K562 (cell line): Measurements from ENCODE around the gene MACROD2. TPM values are rescaled to one million over a fixed set of nuclear protein-coding genes. Genes with fewer than 3 reads are reported as not detected.

ENCODE experiments used
- ATAC-seq: fragments of 200-7000 bp; cut with Tn5 transposase; 3 replicates; pipeline ENCODE4 v1.9.1; 2020; ENCODE audit warnings: moderate library complexity
- BruUV-seq: library from RNA; stranded (reverse); fragments of 400-500 nt; replicated peaks from 2 replicates; lab custom pipeline; 2021; lab: Mats Ljungman, UMichigan
- CTCF ChIA-PET: fragments of 300-600 bp; formaldehyde crosslinking; extraction: SDS; loops from one replicate; lab custom pipeline; 2021; ENCODE audit warnings: low intra/inter-chr PET ratio; lab: Yijun Ruan, JAX
- POLR2A ChIA-PET: fragments of 300-600, 350-650 bp; sonication (Branson Sonifier 250); formaldehyde crosslinking; extraction: SDS; loops from one replicate; lab custom pipeline; 2021; ENCODE audit warnings: antibody characterized with exemption, inconsistent platforms; lab: Yijun Ruan, JAX
- DNase-seq, 4 experiments: peaks; one replicate each; pipeline versions ENCODE4 v3.0.0 to v3.0.0-alpha.2; 2011 to 2018; ENCODE audit warnings: low spot score in 3 of 4, mixed read lengths in 3 of 4; ENCODE audit errors: extremely low read depth in 1 of 4
- FAIRE-seq: peaks from 2 replicates; lab custom pipeline; 2011; peaks lifted over from hg19 to GRCh38; lab: Jason Lieb, UNC
- H2AFZ ChIP-seq: 2 replicates; pipeline ENCODE4 v1.6.0; 2011; ENCODE audit warnings: low read depth, low read length, control low read depth, inconsistent platforms
- H3K27ac ChIP-seq: fragments of 200-600 bp; 3 replicates; pipeline ENCODE4 v1.8.0; 2011; ENCODE audit warnings: low read depth, mild to moderate bottlenecking, control low read depth, inconsistent platforms, low read length, moderate library complexity, mixed read lengths; ENCODE audit errors: extremely low read depth
- H3K27me3 ChIP-seq, 2 experiments: fragments of 300-600 bp in 1 of 2; 2 replicates in 1 of 2; 3 replicates in 1 of 2; pipeline versions ENCODE4 v1.6.0 to v1.8.0; 2011; ENCODE audit warnings: inconsistent platforms in 2 of 2, low read length in 2 of 2, mild to moderate bottlenecking in 1 of 2, mixed read lengths in 1 of 2, moderate library complexity in 1 of 2; ENCODE audit not compliant: control insufficient read depth in 2 of 2, insufficient read depth in 2 of 2
- H3K36me3 ChIP-seq: fragments of 300-600 bp; 3 replicates; pipeline ENCODE4 v1.8.0; 2011; ENCODE audit warnings: mild to moderate bottlenecking, low read length, inconsistent platforms; ENCODE audit not compliant: control insufficient read depth, insufficient read depth
- H3K4me1 ChIP-seq, 2 experiments: fragments of 200-600 bp in 1 of 2; replicated peaks in 1 of 2; 2 replicates in 1 of 2; 3 replicates in 1 of 2; pipeline versions ENCODE4 v1.5.1 to v1.8.0; 2011; ENCODE audit warnings: inconsistent platforms in 2 of 2, low read length in 2 of 2, mild to moderate bottlenecking in 1 of 2, mixed read lengths in 1 of 2, moderate library complexity in 1 of 2; ENCODE audit not compliant: control insufficient read depth in 2 of 2, insufficient read depth in 2 of 2
- H3K4me2 ChIP-seq: 2 replicates; pipeline ENCODE4 v1.6.1; 2011; ENCODE audit warnings: low read length, control low read depth, inconsistent platforms, mixed read lengths; ENCODE audit not compliant: insufficient read depth
- H3K4me3 ChIP-seq: fragments of 200-600 bp; sonication (generic), shearing (Covaris generic); 2 replicates; pipeline ENCODE4 v1.5.1; 2016; ENCODE audit warnings: control low read depth, inconsistent platforms
- H3K79me2 ChIP-seq: fragments of 200-600 bp; 3 replicates; pipeline ENCODE4 v1.8.0; 2011; ENCODE audit warnings: low read length, inconsistent platforms; ENCODE audit not compliant: control insufficient read depth, insufficient read depth
- H3K9ac ChIP-seq, 2 experiments: 2 replicates each; pipeline versions ENCODE4 v1.6.0 to v1.6.1; 2011; ENCODE audit warnings: low read depth in 2 of 2, low read length in 2 of 2, control low read depth in 1 of 2, inconsistent platforms in 1 of 2, mild to moderate bottlenecking in 1 of 2, mixed read lengths in 1 of 2; ENCODE audit not compliant: insufficient read depth in 1 of 2
- H3K9me1 ChIP-seq: one replicate; pipeline ENCODE4 v1.6.0; 2011; ENCODE audit warnings: inconsistent platforms, mild to moderate bottlenecking, low read length, moderate library complexity; ENCODE audit not compliant: control insufficient read depth, insufficient read depth
- H3K9me3 ChIP-seq: replicated peaks from 2 replicates; pipeline ENCODE4 v1.5.1; 2011; ENCODE audit warnings: low read depth, low read length, inconsistent platforms; ENCODE audit not compliant: control insufficient read depth, insufficient read depth
- H4K20me1 ChIP-seq: replicated peaks from 2 replicates; pipeline ENCODE4 v1.6.1; 2011; ENCODE audit warnings: low read length, inconsistent platforms, mixed read lengths; ENCODE audit not compliant: control insufficient read depth, insufficient read depth
- EZH2 ChIP-seq: IDR thresholded peaks from 2 replicates; pipeline ENCODE4 v1.6.1; 2012; ENCODE audit warnings: low read depth, mild to moderate bottlenecking, inconsistent platforms, low read length, borderline replicate concordance
- FOSL1 ChIP-seq: fragments of 200-800 bp; sonication (Bioruptor generic); conservative IDR thresholded peaks from 2 replicates; pipeline ENCODE4 v1.6.1; 2016; ENCODE audit warnings: missing genetic modification characterization, missing compliant biosample characterization
- ILF3 ChIP-seq: fragments of 450-650 bp; IDR thresholded peaks from 2 replicates; pipeline ENCODE4 v1.6.1; 2018; ENCODE audit warnings: antibody characterized with exemption, mild to moderate bottlenecking, moderate library complexity, borderline replicate concordance
- MIER1 ChIP-seq: fragments of 450-650 bp; IDR thresholded peaks from 2 replicates; pipeline ENCODE4 v1.6.1; 2016; ENCODE audit warnings: antibody characterized with exemption, mild to moderate bottlenecking, low read depth
- MTA2 ChIP-seq: fragments of 450-650 bp; IDR thresholded peaks from 2 replicates; pipeline ENCODE4 v1.6.1; 2016; ENCODE audit warnings: low read depth
- MYNN ChIP-seq, 2 experiments: sonication (generic); formaldehyde crosslinking in 1 of 2; IDR thresholded peaks; 2 replicates each; pipeline versions ENCODE4 v1.5.0 to v1.6.1; 2016 to 2020; ENCODE audit warnings: antibody characterized with exemption in 1 of 2, missing genetic modification reagents in 1 of 2
- NFIX ChIP-seq: fragments of 250-450 bp; sonication (Bioruptor Pico); IDR thresholded peaks from 2 replicates; pipeline ENCODE4 v1.4.0; 2020; ENCODE audit warnings: low read depth, mild to moderate bottlenecking, moderate library complexity
- PPARD ChIP-seq: fragments of 250-450 bp; sonication (Bioruptor Pico); IDR thresholded peaks from 2 replicates; pipeline ENCODE4 v1.8.0; 2022; ENCODE audit warnings: inconsistent platforms, mild to moderate bottlenecking, moderate library complexity
- PTRF ChIP-seq: fragments of 450-650 bp; IDR thresholded peaks from 2 replicates; pipeline ENCODE4 v1.6.1; 2016; ENCODE audit warnings: mild to moderate bottlenecking, missing genetic modification characterization, missing compliant biosample characterization
- RBM39 ChIP-seq: fragments of 200-400 bp; formaldehyde crosslinking; optimal IDR thresholded peaks from 2 replicates; pipeline ENCODE3; 2018; ENCODE audit warnings: low read depth, low read length
- RCOR1 ChIP-seq, 2 experiments: IDR thresholded peaks; 2 replicates each; pipeline ENCODE4 v1.6.1; 2012; ENCODE audit warnings: low read depth in 2 of 2, low read length in 2 of 2, borderline replicate concordance in 1 of 2, improper control_type of control experiment in 1 of 2
- SMC3 ChIP-seq: conservative IDR thresholded peaks from 2 replicates; pipeline ENCODE4 v1.6.1; 2011; ENCODE audit warnings: low read depth, low read length, improper control_type of control experiment; ENCODE audit not compliant: insufficient read depth
- ZNF586 ChIP-seq: fragments of 450-650 bp; formaldehyde crosslinking; conservative IDR thresholded peaks from 2 replicates; pipeline ENCODE4 v1.4.0; 2020; ENCODE audit warnings: mild to moderate bottlenecking, moderate library complexity
- WGBS: fragments of 100-300 bp; shearing (Covaris generic); methylation state at CpG from one replicate; pipeline ENCODE4 v1.1.6; 2016; ENCODE audit warnings: low coverage, mixed read lengths; ENCODE audit not compliant: insufficient coverage; ENCODE audit errors: missing lambda C conversion rate; 5-methylcytosine and 5-hydroxymethylcytosine counted together
- in situ Hi-C: fragments of 300-500 bp; cut with MboI; formaldehyde crosslinking; loops from 4 replicates; pipeline ENCODE4 v1.15.0; 2018; ENCODE audit warnings: inconsistent platforms, mixed read lengths
- intact Hi-C: fragments of 100-400 bp; cut with micrococcal nuclease; formaldehyde crosslinking; loops from 2 replicates; pipeline ENCODE4 v1.14.2; 2022
- polyA plus RNA-seq, 8 experiments: library from polyadenylated mRNA; depleted of rRNA in 4 of 8; stranded (reverse) in 5 of 8; unstranded in 3 of 8; fragments of >200 nt; fragmentation: Nextera tagmentation in 2 of 8; fragmentation: Illumina TruSeq in 1 of 8; extraction: Ambion mirVana in 2 of 8; extraction: Trizol in 1 of 8; gene quantifications; 2 replicates each; pipeline versions ENCODE4 v1.2.1 to v1.2.3, GENCODE V29; 2011 to 2014; ENCODE audit warnings: inconsistent platforms in 1 of 8, missing spikeins in 1 of 8
- total RNA-seq, 7 experiments: library from RNA; depleted of rRNA in 6 of 7; stranded (reverse); fragments of >200 nt in 6 of 7; fragmentation: Illumina TruSeq in 2 of 7; extraction: Trizol in 2 of 7; gene quantifications; 2 replicates each; pipeline versions ENCODE4 v1.2.1 to v1.2.3, GENCODE V29; 2011 to 2021; ENCODE audit warnings: low replicate concordance in 1 of 7
- TF ChIP-seq, protein P1 (sequence below): sonication (generic); formaldehyde crosslinking; IDR thresholded peaks from 2 replicates; pipeline ENCODE4 v1.8.0; 2022; ENCODE audit warnings: missing genetic modification reagents, mild to moderate bottlenecking, moderate library complexity, borderline replicate concordance
- TF ChIP-seq, protein P2 (sequence below): sonication (generic); formaldehyde crosslinking; IDR thresholded peaks from 2 replicates; pipeline ENCODE4 v1.8.1; 2023; ENCODE audit warnings: mild to moderate bottlenecking, missing genetic modification reagents
- TF ChIP-seq, protein P3 (sequence below): fragments of 450-650 bp; IDR thresholded peaks from 2 replicates; pipeline ENCODE4 v1.6.1; 2016; ENCODE audit warnings: low read depth, mild to moderate bottlenecking, moderate library complexity

MACROD2 gene
- total and polyA plus RNA-seq, 9 of the 15 experiments (the other 6 are each of a cell fraction or from before 2014, with no cell fraction given): not detected

DNA sequence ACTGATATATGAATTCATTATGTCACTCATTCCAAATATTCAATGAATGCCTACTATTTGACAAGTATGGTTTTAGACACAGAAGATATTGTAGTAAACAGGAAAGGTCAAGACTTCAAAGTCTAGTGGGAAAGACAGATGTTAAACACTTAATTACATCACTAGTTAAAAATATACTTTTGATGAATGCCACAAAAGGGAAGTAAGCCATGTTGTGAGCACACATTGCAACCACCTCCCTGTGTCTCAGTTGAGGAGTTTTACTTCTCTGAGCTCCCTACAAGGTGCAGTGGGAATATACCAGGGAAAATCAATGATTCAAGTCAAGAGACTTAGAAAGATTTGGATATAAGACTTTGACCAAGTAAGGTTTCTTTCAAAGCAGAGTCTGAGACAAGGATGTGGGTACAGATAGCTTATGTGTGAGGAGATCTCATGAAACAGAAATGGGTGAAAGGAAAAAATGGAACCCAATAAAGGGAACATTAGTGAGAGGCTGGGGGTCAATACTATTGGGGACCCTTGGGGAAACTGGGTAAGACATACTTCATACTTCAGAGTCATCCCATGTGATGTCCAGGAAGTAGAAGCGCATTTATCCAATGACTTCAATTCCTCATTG lies 2074.2 kb downstream of the MACROD2 start:
- ATAC-seq: no peak
- Histone ChIP-seq H3K9me1 (no peaks in the 10 kb centered on the region), H3K4me1 (no peaks in the 10 kb centered on the region), H3K36me3 (no peaks in the 10 kb centered on the region), H3K27me3 (no peaks in the 10 kb centered on the region), H2AFZ (no peak overlapping the region), H3K9me3 (no peaks in the 10 kb centered on the region), H4K20me1 (no peaks in the 10 kb centered on the region), H3K4me3 (no peak overlapping the region), H3K4me2 (no peak overlapping the region), H3K79me2 (no peaks in the 10 kb centered on the region), H3K27ac (no peak overlapping the region), H3K9ac (no peak overlapping the region)
- in situ Hi-C loops: no loop called here
- intact Hi-C loops: no loop called here
- POLR2A ChIA-PET: interaction anchor here (0.6 kb wide), 1 partner anchor 1051 kb away, joined by 3 read pairs; no protein-coding TSS in a partner anchor
- BruUV-seq: no TSS peak
- DNase-seq: no peak
- FAIRE-seq: no peak
- CTCF ChIA-PET: no interaction called here
- 0% methylated on average over 1 of the region's 1 CpG for WGBS
- TF ChIP-seq MIER1: no peak
- TF ChIP-seq PTRF (tag): no peak
- no peak for TF ChIP-seq MTA2
- no peak for TF ChIP-seq SMC3
- TF ChIP-seq RBM39: no peak
- no peak for TF ChIP-seq ILF3
- no peak for TF ChIP-seq MYNN (IDR thresholded peaks at IDR 0.05)
- no peak for TF ChIP-seq MYNN (CRISPR knock-in tag; IDR thresholded peaks at IDR 0.05)
- no peak for TF ChIP-seq EZH2
- TF ChIP-seq, protein P1, sequence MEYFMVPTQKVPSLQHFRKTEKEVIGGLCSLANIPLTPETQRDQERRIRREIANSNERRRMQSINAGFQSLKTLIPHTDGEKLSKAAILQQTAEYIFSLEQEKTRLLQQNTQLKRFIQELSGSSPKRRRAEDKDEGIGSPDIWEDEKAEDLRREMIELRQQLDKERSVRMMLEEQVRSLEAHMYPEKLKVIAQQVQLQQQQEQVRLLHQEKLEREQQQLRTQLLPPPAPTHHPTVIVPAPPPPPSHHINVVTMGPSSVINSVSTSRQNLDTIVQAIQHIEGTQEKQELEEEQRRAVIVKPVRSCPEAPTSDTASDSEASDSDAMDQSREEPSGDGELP (CRISPR knock-in tag): no peak
- no peak for TF ChIP-seq ZNF586
- no peak for TF ChIP-seq RCOR1 (IDR thresholded peaks at IDR 0.05; ENCODE audit: borderline replicate concordance in 1 of 2, low read depth in 2 of 2, low read length in 2 of 2)
- TF ChIP-seq NFIX (CRISPR knock-in tag): no peak
- no peak for TF ChIP-seq FOSL1
- TF ChIP-seq, protein P2, sequence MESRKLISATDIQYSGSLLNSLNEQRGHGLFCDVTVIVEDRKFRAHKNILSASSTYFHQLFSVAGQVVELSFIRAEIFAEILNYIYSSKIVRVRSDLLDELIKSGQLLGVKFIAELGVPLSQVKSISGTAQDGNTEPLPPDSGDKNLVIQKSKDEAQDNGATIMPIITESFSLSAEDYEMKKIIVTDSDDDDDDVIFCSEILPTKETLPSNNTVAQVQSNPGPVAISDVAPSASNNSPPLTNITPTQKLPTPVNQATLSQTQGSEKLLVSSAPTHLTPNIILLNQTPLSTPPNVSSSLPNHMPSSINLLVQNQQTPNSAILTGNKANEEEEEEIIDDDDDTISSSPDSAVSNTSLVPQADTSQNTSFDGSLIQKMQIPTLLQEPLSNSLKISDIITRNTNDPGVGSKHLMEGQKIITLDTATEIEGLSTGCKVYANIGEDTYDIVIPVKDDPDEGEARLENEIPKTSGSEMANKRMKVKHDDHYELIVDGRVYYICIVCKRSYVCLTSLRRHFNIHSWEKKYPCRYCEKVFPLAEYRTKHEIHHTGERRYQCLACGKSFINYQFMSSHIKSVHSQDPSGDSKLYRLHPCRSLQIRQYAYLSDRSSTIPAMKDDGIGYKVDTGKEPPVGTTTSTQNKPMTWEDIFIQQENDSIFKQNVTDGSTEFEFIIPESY (CRISPR knock-in tag): no peak
- TF ChIP-seq, protein P3, sequence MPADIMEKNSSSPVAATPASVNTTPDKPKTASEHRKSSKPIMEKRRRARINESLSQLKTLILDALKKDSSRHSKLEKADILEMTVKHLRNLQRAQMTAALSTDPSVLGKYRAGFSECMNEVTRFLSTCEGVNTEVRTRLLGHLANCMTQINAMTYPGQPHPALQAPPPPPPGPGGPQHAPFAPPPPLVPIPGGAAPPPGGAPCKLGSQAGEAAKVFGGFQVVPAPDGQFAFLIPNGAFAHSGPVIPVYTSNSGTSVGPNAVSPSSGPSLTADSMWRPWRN: no peak
- no peak for TF ChIP-seq PPARD (CRISPR knock-in tag)
